Vagina (tissue), 2 donors: ENCODE results near the gene MICB. TPM values are rescaled to one million over a fixed set of nuclear protein-coding genes. Genes with fewer than 3 reads are reported as not detected.

Experiments
- DNase-seq, 2 donors: peaks; one replicate each; pipeline ENCODE4 v3.0.0-alpha.2; 2017; ENCODE audit errors: extremely low spot score in 2 of 2
- H3K27ac ChIP-seq: fragments of 200-600 bp; sonication (generic); one replicate; pipeline ENCODE4 v1.5.1; 2019
- H3K27me3 ChIP-seq: fragments of 200-600 bp; sonication (generic); one replicate; pipeline ENCODE4 v1.5.1; 2019
- H3K36me3 ChIP-seq, 2 donors: fragments of 200-600 bp; sonication (generic); one replicate each; pipeline ENCODE4 v1.5.1; 2017 to 2019
- H3K4me1 ChIP-seq: fragments of 200-600 bp; sonication (generic); one replicate; pipeline ENCODE4 v1.5.1; 2019
- H3K4me3 ChIP-seq, 2 donors: fragments of 200-600 bp; sonication (generic); 1 replicate in 1 of 2; 2 replicates in 1 of 2; pipeline ENCODE4 v1.5.1; 2016 to 2019
- H3K9me3 ChIP-seq: fragments of 200-600 bp; sonication (generic); one replicate; pipeline ENCODE4 v1.5.1; 2019
- CTCF ChIP-seq, 3 experiments: fragments of 450-650 bp in 2 of 3; fragments of 200-600 bp in 1 of 3; sonication (generic) in 1 of 3; IDR thresholded peaks; one replicate each; pipeline ENCODE4 v1.5.1; 2017 to 2019; ENCODE audit warnings: antibody characterized with exemption in 3 of 3, mild to moderate bottlenecking in 2 of 3, moderate library complexity in 2 of 3
- POLR2A ChIP-seq, 2 donors: fragments of 450-650 bp; IDR thresholded peaks; one replicate each; pipeline ENCODE4 v1.6.1; 2017; ENCODE audit warnings: antibody characterized with exemption in 2 of 2, mild to moderate bottlenecking in 2 of 2, moderate library complexity in 2 of 2
- POLR2AphosphoS5 ChIP-seq, 2 donors: sonication (generic); formaldehyde crosslinking; IDR thresholded peaks; one replicate each; pipeline ENCODE4 v1.9.0; 2017; ENCODE audit warnings: antibody characterized with exemption in 2 of 2, mild to moderate bottlenecking in 2 of 2, low read depth in 1 of 2; ENCODE audit not compliant: insufficient read depth in 1 of 2
- intact Hi-C: fragments of 100-400 bp; cut with DNase I; formaldehyde crosslinking; loops from one replicate; pipeline ENCODE4 v1.15.1; 2023
- total RNA-seq: library from RNA; depleted of rRNA; stranded (reverse); fragments of >200 nt; gene quantifications from one replicate; pipeline ENCODE4 v1.2.3, GENCODE V29; 2016

MICB gene
- total RNA-seq, 1 donor from 2014 or later: 3.2 TPM

- Histone ChIP-seq H3K4me1 (peaks cover 27% of the 10 kb centered on the region), H3K27ac (no peak overlapping the region), H3K9me3 (no peaks in the 10 kb centered on the region), H3K4me3 (no peak overlapping the region), H3K36me3 (no peaks in the 10 kb centered on the region), H3K27me3 (no peaks in the 10 kb centered on the region)
- intact Hi-C loops: no loop called here
- TF ChIP-seq POLR2A (IDR thresholded peaks at IDR 0.05) (no peak), POLR2AphosphoS5 (IDR thresholded peaks at IDR 0.05; ENCODE audit: insufficient read depth in 1 of 2, low read depth in 1 of 2) (no peak), CTCF (IDR thresholded peaks at IDR 0.05) (no peak)
- DNase-seq: peak; percentile 3 to 29
Observed at GRCh38 chr6:31460361-31461025, 37.5 kb upstream of the MICB start.

- no peaks in the 10 kb centered on the region for H3K36me3 ChIP-seq
- peak overlapping the region; percentile 14 to 50 for H3K4me3 ChIP-seq
- no peaks in the 10 kb centered on the region for H3K27me3 ChIP-seq
- DNase-seq: peak in 1 of 2 donors; percentile 80
- intact Hi-C loops: no loop called here
- H3K27ac ChIP-seq: peak overlapping the region; percentile 85
- TF ChIP-seq CTCF (IDR thresholded peaks at IDR 0.05) (no peak), POLR2A (IDR thresholded peaks at IDR 0.05) (no peak), POLR2AphosphoS5 (IDR thresholded peaks at IDR 0.05; ENCODE audit: insufficient read depth in 1 of 2, low read depth in 1 of 2) (no peak)
- H3K9me3 ChIP-seq: no peaks in the 10 kb centered on the region
- H3K4me1 ChIP-seq: peaks cover 27% of the 10 kb centered on the region
Observed at GRCh38 chr6:31462026-31462963, 35.6 kb upstream of the MICB start.

DNA sequence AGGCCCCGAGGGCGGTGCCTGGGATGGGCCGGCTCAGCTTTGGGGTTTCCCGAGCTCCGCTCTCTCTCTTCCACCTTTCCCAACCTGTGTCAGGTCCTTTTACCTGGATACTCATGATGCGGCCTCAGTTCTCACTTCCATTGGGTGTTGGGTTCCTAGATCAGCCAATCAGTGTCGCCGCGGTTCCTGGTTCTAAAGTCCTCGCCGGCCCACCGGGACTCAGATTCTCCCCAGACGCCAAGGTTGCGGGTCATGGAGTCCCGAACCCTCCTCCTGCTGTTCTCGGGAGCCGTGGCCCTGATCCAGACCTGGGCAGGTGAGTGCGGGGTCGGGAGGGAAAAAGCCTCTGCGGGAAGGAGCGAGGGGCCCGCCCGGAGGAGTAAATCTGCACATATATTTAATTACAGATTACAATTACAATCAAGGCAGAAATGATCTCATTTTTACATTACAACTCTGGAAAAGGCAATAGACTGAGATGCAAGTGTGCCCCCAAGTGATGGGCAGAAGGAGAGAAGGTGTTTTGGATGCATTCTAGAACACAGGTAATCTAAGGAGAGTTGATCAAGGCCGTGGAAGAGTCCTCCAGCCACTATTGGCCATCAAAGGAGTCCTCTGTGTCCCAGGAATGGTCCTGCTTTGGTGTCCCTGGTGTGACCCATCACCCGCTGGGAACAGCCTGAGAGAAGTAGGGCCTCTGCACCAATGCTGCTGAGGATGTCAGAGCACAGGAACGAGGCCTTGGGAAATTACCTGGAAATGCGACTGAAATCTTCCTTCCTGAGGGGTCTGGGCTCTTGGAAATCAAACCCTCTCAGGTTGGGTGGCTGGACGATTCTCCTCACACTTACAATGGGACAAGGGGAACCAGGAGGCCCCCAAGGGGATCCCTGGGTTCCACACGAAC lies 34.7 kb upstream of the MICB start:
- TF ChIP-seq POLR2AphosphoS5 (IDR thresholded peaks at IDR 0.05; ENCODE audit: insufficient read depth in 1 of 2, low read depth in 1 of 2) (peak; percentile 19 to 89), POLR2A (IDR thresholded peaks at IDR 0.05) (peak in 1 of 2 donors; percentile 69), CTCF (IDR thresholded peaks at IDR 0.05) (no peak)
- H3K9me3 ChIP-seq: no peaks in the 10 kb centered on the region
- DNase-seq: peak; percentile 94 to 96
- no peaks in the 10 kb centered on the region for H3K27me3 ChIP-seq
- H3K27ac ChIP-seq: peak overlapping the region; percentile 85
- peak overlapping the region; percentile 45 to 50 for H3K4me3 ChIP-seq
- peaks cover 27% of the 10 kb centered on the region for H3K4me1 ChIP-seq
- intact Hi-C loops: no loop called here
- no peaks in the 10 kb centered on the region for H3K36me3 ChIP-seq

DNA sequence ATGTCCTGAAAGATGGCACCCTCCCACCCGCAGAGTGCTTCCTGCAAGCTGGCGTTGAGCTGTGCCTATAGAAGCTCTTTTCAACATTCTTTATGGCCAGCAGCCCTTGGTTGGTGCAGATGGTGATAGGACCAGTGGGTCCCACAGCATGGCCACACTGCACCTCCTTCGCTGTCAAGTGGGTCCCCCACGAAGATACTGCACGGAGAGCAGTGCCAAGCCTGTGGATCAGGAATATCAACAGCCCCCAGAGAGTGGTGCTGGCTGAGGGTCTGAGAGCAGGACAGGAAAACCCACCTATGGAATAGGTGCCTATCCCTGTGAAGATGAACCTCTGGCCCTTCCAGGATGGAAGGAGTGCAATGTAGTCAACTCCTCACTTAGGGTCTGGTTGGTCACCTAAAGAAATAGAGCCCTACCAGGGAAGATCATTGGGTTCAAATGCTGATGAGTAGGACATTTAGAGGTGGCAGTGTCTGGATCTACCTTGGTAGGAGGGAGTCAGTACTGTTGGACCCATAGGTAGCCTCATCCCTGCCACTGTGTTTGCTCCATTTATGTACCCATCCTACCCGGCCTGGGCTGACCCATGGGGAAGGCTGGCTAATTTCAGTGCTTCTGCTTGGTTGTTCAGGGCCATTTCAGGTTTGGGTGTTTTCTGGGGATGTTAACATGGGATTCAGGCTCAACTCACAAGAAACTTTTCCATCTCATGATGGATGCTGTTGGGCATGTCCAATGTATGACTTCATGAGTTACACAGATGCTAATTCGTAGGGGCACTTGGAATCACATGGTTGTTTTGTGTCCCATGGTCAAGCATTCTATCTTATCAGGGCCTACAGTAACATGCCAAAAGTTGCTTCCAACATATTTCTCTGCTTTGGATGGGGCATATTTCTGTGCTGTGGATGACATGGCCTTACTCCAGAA lies 33.4 kb upstream of the MICB start:
- no peaks in the 10 kb centered on the region for H3K27me3 ChIP-seq
- no peaks in the 10 kb centered on the region for H3K9me3 ChIP-seq
- H3K4me3 ChIP-seq: peak overlapping the region in 1 of 2 donors; percentile 50
- H3K36me3 ChIP-seq: no peaks in the 10 kb centered on the region
- H3K27ac ChIP-seq: peak overlapping the region; percentile 85
- peak in 1 of 2 donors; percentile 75 for DNase-seq
- no peak for TF ChIP-seq POLR2A (IDR thresholded peaks at IDR 0.05)
- peaks cover 27% of the 10 kb centered on the region for H3K4me1 ChIP-seq
- intact Hi-C loops: no loop called here
